AG09309 (cell line): ENCODE data around the gene LDLRAD4.

Experiments used
- DNase-seq: peaks from one replicate; pipeline ENCODE4 v3.0.0-alpha.2; 2010; ENCODE audit warnings: low read depth
- H3K4me3 ChIP-seq: 2 replicates; pipeline ENCODE4 v1.5.1; 2011; ENCODE audit warnings: mild to moderate bottlenecking, low read depth, low read length, moderate library complexity; ENCODE audit not compliant: control insufficient read depth
- CTCF ChIP-seq: IDR thresholded peaks from 2 replicates; pipeline ENCODE4 v1.5.1; 2011; ENCODE audit warnings: mild to moderate bottlenecking, low read depth, low read length, inconsistent platforms; ENCODE audit not compliant: insufficient read depth, control insufficient read depth; ENCODE audit errors: missing control alignments

LDLRAD4 gene

GRCh38 chr18:13437034-13437433 is 218.5 kb downstream of the LDLRAD4 start:
- TF ChIP-seq CTCF = no peak
- no peak for DNase-seq
- H3K4me3 ChIP-seq = no peak overlapping the region

GRCh38 chr18:13437796-13438506 is 219.4 kb downstream of the LDLRAD4 start:
- H3K4me3 ChIP-seq = no peak overlapping the region
- no peak for TF ChIP-seq CTCF
- DNase-seq = no peak

GRCh38 chr18:13438507-13439056 is 220.0 kb downstream of the LDLRAD4 start:
- H3K4me3 ChIP-seq = no peak overlapping the region
- DNase-seq = no peak
- TF ChIP-seq CTCF = no peak

- H3K4me3 ChIP-seq = no peak overlapping the region
- no peak for TF ChIP-seq CTCF
- no peak for DNase-seq
Measured at GRCh38 chr18:13439461-13439860, 220.9 kb downstream of the LDLRAD4 start.

GRCh38 chr18:13440277-13441248 is 222.0 kb downstream of the LDLRAD4 start:
- H3K4me3 ChIP-seq = no peak overlapping the region
- TF ChIP-seq CTCF = no peak
- no peak for DNase-seq

- no peak for DNase-seq
- no peak for TF ChIP-seq CTCF
- H3K4me3 ChIP-seq = no peak overlapping the region
Measured at GRCh38 chr18:13441736-13442135, 223.2 kb downstream of the LDLRAD4 start.
